D341Med (cell line): ENCODE measurements around the gene FKBP1B.
A peak's percentile ranks its signal among the peaks of the same experiment; 100 is the strongest.
"Not testable (repeated sequence)": the region's sequence is repeated elsewhere in the genome, so short reads cannot be mapped to it uniquely, and the experiment has no call there.

Experiments
- DNase-seq: peaks from one replicate; pipeline ENCODE4 v3.0.0; 2012; ENCODE audit warnings: low spot score

The FKBP1B gene

GRCh38 chr2:24072259-24072658 lies 22.7 kb downstream of the FKBP1B start:
- DNase-seq, result no peak

DNA sequence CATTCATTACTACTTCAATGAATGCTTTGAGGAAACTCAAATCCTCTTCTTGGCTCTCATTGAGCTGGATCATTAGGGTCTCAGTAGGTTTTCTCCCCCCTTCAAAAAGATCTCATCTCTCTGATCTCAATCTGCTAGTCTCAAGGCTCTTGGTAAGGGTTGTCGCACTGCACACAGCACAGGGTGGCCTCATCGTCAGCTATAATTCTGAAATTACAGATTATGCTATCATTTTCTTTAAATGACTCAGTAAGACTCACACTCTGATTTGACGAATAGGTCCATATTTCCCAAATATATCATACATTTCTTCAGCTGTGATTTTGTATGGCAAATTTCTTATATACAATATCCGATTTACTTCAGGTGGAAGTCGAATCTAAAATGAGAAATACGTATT lies 24.3 kb downstream of the FKBP1B start:
- no peak for DNase-seq

GRCh38 chr2:24075259-24075658 lies 25.7 kb downstream of the FKBP1B start:
- DNase-seq, result no peak

DNA sequence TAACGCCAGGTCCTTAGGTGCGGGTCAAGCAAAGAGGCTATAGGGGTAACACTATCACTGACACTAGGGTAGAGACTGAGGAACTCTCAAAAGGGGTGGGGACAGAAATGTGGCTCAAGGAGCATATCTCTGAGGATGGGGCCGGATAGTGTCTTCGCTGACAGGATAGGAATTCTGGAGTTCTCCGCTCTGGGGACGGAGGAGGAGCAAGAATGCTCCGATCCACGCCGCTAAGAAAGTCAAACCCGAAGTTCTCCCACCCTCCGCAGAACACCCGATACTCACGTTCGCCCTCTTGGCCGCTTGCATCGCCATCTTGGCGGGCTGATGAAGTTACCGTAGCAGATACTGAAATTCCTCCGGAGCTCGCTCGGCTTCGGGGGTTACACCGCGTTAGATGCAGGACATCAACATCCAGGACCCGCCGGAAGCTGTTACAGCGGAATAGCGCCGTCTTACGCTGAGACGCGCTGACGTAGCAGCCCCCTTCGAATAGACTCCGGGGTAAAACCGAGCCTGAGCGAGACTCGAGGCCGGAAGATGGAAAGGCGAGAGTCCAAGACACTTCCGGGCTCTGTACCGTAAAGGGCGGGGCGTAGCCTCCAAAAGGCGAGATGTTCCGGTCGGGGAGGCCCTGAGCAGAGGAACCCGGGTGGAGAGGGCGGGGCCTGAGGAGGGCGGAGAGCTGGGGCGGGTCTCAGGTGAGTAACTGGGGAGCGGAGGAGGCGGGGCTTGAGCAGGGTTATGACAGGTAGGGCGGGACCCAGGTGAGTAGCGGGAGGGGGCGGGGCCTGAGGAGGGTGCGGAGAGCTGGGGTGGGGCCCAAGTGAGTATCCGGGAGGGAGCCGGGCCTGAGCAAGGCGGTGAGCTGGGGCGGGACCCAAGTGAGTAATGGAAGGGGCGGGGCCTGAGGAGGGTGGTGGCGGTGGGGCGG lies 26.6 kb downstream of the FKBP1B start, which contains the start of gene SF3B6:
Gene SF3B6 (minus strand): TSS at position 412 of the 934 bp plus-strand sequence. CDS start 97 bp downstream, at position 315.
- peak; percentile 91 for DNase-seq

DNA sequence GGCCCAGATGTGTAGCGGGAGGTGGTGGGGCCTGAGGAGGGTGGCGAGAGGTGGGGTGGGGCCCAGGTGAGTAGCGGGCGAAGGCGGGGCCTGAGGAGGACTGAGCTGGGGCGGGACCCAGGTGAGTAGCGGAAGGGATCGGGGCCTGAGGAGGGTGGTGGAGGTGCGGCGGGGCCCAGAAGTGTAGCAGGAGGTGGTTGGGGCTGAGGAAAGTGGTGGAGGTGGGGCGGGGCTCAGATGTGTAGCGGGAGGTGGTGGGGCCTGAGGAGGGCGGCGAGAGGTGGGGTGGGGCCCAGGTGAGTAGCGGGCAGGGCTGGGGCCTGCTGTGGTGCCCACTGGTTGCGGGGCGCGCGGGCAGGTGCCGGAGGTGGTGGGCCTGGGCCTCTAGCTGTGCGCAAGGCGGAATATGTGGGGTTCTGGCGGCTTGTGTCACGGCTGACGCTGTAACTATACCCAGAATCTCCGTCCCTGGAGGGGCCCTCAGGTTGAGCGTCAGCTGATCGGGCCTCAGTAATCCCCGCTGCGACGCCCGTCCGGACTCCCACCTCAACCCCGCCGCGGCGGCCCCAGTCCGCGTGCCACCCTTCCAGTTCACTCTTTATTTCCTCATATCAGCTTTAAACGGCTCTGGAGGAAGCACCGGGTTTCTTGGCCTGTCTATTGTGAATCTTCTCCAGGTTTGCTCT lies 27.5 kb downstream of the FKBP1B start:
- peak; percentile 37 for DNase-seq

- DNase-seq, result no peak
Measured at GRCh38 chr2:24077535-24077877, 28.0 kb downstream of the FKBP1B start.

DNA sequence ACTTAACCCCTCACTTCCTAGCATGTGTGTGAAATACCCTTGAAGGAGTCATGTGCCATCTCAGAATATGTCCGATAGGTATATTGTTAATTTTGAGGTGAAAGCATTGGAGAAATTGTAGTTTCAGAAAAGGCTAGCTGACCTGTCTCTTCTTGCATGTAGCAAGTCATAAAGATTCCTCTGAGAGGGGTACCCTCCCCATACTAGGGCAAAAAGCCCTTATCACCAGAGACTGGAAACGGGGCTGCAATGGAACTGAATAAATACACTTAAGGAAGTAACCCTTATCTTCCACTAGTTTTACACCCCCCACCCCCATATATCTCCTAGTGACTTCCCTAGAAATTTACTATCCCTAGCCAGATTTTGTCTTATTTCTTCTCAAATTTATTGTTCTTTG lies 28.3 kb downstream of the FKBP1B start:
- DNase-seq, result no peak

DNA sequence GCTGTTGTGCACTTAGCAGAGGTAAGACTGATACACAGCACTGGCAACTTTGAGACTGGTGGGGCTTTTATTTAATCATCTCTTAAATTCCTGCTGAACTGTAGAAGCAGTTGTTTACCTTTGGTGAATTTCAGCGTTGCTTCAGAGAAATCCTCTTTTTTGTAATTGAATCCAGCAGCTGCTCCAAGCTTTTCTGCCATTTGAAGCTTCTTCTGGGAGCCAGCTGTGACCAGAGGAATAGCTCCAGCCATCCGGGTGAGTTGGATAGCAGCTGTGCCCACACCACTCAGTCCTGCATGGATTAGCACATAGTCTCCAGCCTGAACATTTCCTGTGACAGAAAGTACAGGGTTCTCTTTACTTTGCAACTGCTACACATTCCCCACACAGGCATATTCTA lies 31.2 kb downstream of the FKBP1B start:
- DNase-seq, result no peak

DNA sequence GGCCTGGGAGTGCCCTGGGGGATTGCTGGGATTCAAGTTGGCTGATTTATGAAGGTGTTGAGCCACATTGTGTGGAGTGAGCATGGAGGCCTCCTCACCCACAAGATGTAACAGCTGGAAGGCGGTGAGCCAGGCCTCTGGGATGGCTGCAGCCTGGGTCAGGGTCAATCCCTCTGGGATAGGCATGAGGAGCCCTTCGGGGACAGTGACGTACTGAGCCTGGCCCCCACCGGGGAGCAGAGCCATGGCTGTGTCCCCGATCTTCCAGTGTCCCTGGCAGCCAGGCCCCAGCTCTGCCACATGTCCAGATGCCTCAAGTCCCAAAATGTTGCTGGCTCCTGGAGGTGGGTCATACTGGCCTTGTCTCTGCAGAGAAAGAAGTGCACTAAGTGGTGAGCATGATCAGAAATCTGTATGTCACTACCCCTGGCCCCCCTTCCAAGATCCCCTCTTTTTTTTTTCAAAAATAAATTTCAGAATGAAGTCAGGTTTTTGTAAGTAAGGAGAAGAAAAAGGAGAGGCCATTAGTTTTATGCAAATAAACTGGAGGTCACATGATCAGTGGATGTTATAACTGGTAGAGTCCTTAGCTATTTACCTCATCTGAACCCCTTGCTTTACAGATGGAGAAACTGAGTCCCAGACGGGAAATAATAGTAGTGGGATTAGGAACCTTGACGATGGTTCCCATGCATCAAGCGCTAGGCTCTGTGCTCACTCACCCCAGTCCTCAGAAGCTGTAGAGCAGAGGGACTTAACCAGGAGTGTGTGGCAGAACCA lies 33.4 kb downstream of the FKBP1B start:
- DNase-seq, result no peak

- DNase-seq, result peak; percentile 82
Measured at GRCh38 chr2:24083567-24084385, 34.2 kb downstream of the FKBP1B start.

- peak; percentile 94 for DNase-seq
Measured at GRCh38 chr2:24084386-24085199, 35.1 kb downstream of the FKBP1B start, which contains the start of gene TP53I3. Gene TP53I3, minus strand, starts transcription at chr2:24084834. Its CDS starts 508 bp downstream, at chr2:24084326.

GRCh38 chr2:24085200-24085489 lies 35.6 kb downstream of the FKBP1B start:
- DNase-seq, result no peak

- DNase-seq, result no peak
Measured at GRCh38 chr2:24086241-24086640, 36.7 kb downstream of the FKBP1B start.

DNA sequence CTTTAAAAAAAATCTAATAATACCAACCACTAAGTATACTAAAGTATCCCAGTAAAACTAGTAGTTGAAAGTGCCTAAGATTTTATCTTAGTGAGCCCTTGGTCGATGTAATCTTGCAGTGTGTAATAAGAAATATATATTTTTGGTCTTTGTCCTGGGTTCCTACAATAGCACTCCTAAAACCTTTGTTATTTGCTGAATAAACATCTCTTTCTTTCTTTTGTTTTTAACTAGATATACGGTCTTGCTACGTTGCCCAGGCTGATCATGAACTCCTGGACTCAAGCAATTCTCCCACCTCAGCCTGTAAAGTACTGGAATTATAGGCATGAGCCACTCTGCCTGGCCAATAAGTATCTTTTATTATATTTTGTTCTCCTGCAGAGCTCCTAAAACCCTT lies 37.5 kb downstream of the FKBP1B start:
- DNase-seq, result no peak

DNA sequence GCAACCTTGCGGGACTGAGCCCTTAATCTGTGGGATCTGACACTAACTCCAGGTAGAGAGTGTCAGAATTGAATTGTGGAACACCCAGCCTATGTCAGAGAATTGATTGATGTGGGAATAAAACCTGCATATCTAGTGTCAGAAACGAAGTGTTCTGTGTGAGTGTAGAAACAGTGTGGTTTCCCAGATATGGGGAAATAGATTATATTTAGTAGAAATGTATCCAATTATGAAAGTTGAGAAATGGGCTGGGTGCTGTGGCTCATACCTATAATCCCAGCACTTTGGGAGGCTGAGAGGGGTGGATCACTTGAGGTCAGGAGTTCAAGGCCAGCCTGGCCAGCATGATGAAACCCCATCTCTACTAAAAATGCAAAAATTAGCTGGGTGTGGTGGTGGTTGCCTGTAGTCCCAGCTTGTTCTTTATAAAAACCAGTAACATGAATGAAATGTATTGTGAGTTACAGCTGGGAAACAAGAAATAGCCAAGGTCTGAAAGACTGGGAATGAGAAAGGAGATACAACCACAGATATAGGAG lies 39.3 kb downstream of the FKBP1B start:
- no peak for DNase-seq

- not testable (repeated sequence) for DNase-seq
Measured at GRCh38 chr2:24093270-24093669, 43.7 kb downstream of the FKBP1B start.

DNA sequence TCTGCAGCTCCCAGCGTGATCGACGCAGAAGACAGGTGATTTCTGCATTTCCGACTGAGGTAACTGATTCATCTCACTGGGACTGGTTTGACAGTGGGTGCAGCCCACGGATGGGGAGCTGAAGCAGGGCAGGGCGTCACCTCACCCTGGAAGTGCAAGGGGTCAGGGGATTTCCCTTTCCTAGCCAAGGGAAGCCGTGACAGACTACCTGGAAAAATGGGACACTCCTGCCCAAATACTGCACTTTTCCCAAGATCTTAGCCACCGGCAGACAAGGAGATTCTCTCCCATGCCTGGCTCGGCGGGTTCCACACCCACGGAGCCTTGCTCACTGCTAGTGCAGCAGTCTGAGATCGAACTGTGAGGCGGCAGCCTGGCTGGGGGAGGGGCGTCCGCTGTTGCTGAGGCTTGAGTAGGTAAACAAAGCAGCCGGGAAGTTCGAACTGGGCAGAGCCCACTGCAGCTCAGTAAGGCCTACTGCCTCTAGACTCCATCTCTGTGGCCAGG lies 45.7 kb downstream of the FKBP1B start:
- DNase-seq, result not testable (repeated sequence)

DNA sequence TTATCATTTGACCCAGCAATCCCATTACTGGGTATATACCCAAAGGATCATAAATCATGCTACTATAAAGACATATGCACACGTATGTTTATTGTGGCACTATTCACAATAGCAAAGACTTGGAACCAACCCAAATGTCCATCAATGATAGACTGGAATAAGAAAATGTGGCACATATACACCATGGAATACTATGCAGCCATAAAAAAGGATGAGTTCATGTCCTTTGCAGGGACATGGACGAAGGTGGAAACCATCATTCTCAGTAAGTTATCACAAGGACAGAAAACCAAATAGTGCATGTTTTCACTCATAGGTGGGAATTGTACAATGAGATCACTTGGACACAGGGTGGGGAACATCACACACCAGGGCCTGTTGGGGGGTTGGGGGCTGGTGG lies 51.2 kb downstream of the FKBP1B start:
- DNase-seq, result not testable (repeated sequence)

DNA sequence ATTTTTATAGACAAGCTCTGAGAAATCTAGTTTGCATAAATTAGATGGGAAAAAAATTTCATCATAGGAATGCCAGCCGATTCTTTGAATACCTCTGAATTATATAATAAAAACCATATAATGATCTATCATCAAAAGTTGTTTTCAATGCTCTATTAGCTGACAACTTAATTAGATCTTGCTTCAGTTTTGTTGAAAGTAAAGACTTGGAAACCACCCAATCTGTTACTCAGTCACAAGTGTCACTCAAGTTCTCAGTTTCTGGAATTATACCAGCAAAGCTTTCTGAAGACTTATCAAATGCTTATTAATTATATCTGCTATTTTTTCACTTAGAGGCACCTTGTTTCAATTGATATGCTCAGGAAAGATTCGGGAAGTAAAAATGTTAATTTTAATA lies 52.5 kb downstream of the FKBP1B start:
- DNase-seq, result no peak

DNA sequence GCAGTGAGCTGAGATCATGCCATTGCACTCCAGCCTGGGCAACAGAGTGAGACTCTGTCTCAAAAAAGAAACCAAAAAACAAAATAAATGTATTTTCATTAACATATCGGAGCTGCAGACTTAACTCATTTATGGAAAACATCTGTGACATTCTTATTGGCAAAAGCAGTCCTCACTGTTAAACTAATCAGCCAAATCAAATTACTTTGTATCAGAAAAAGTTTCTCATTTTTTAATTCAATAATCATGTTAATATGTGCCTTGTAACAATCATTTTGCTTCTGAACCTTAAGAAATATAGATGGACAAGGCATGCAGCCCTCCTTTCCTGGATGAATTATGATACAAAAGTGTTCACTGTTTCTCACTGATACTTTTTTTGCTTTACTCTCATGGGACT lies 53.1 kb downstream of the FKBP1B start:
- no peak for DNase-seq
